Prostate gland (tissue), 2 donors: Measurements from ENCODE around the gene CLPTM1L. TPM values are rescaled to one million over a fixed set of nuclear protein-coding genes. Genes with fewer than 3 reads are reported as not detected.
"Not testable (repeated sequence)": the region's sequence is repeated elsewhere in the genome, so short reads cannot be mapped to it uniquely, and the experiment has no call there.

Source experiments
- DNase-seq: peaks from one replicate; pipeline ENCODE4 v3.0.0-alpha.2; 2019; ENCODE audit warnings: low spot score
- H3K27ac ChIP-seq, 2 donors: fragments of 200-600 bp; sonication (generic); 2 replicates each; pipeline ENCODE4 v1.5.1; 2017 to 2019
- H3K27me3 ChIP-seq: fragments of 200-600 bp; sonication (generic); replicated peaks from 2 replicates; pipeline ENCODE4 v1.5.1; 2019; ENCODE audit not compliant: insufficient read depth
- H3K36me3 ChIP-seq, 2 donors: fragments of 200-600 bp; sonication (generic); 1 replicate in 1 of 2; 2 replicates in 1 of 2; pipeline versions ENCODE4 v1.5.1 to v1.8.1; 2017 to 2019
- H3K4me1 ChIP-seq: fragments of 200-600 bp; sonication (generic); replicated peaks from 2 replicates; pipeline ENCODE4 v1.5.1; 2019
- H3K4me3 ChIP-seq, 2 donors: fragments of 200-600 bp; sonication (generic); 2 replicates each; pipeline ENCODE4 v1.5.1; 2017 to 2019
- H3K9me3 ChIP-seq: fragments of 200-600 bp; sonication (generic); 2 replicates; pipeline ENCODE4 v1.5.1; 2017
- POLR2A ChIP-seq: fragments of 450-650 bp; IDR thresholded peaks from one replicate; pipeline ENCODE4 v1.6.1; 2016; ENCODE audit warnings: antibody characterized with exemption, mild to moderate bottlenecking
- POLR2AphosphoS5 ChIP-seq: sonication (generic); formaldehyde crosslinking; IDR thresholded peaks from one replicate; pipeline ENCODE4 v1.6.1; 2017; ENCODE audit warnings: antibody characterized with exemption
- WGBS: methylation state at CpG from one replicate; pipeline ENCODE4 v1.1.5; 2018; 5-methylcytosine and 5-hydroxymethylcytosine counted together
- intact Hi-C: fragments of 100-400 bp; cut with DNase I; formaldehyde crosslinking; loops from one replicate; pipeline ENCODE4 v1.14.2; 2022
- total RNA-seq, 2 donors: library from RNA; depleted of rRNA; stranded (reverse); fragments of >200 nt; gene quantifications; one replicate each; pipeline ENCODE4 v1.1.0, GENCODE V29; 2016
- TF ChIP-seq, protein P1 (sequence below), 4 experiments: fragments of 200-600 bp in 2 of 4; fragments of 450-650 bp in 2 of 4; sonication (generic) in 2 of 4; IDR thresholded peaks; 1 replicate in 3 of 4; 2 replicates in 1 of 4; pipeline ENCODE4 v1.5.1; 2016 to 2019; ENCODE audit warnings: antibody characterized with exemption in 4 of 4, mild to moderate bottlenecking in 2 of 4, moderate library complexity in 2 of 4

The CLPTM1L gene
- total RNA-seq, 2 donors from 2014 or later: 105 to 135 TPM

DNA sequence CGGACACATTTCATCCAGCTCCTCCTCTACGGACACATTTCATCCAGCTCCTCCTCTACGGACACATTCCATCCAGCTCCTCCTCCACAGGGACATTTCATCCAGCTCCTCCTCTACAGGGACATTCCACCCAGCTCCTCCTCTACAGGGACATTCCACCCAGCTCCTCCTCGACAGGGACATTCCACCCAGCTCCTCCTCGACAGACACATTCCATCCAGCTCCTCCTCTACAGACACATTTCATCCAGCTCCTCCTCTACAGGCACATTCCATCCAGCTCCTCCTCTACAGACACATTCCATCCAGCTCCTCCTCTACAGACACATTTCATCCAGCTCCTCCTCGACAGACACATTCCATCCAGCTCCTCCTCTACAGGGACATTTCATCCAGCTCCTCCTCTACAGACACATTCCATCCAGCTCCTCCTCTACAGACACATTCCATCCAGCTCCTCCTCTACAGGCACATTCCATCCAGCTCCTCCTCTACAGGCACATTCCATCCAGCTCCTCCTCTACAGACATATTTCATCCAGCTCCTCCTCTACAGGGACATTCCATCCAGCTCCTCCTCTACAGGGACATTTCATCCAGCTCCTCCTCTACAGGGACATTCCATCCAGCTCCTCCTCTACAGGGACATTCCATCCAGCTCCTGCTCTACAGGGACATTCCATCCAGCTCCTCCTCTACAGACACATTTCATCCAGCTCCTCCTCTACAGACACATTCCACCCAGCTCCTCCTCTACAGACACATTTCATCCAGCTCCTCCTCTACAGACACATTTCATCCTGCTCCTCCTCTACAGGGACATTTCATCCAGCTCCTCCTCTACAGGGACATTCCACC, 17.8 kb downstream of the CLPTM1L start:
- H3K4me3 ChIP-seq, H3K4me1 ChIP-seq, H3K27me3 ChIP-seq, H3K36me3 ChIP-seq, DNase-seq, intact Hi-C loops, H3K27ac ChIP-seq, H3K9me3 ChIP-seq: not testable (repeated sequence)
- WGBS: 47% methylated on average over 6 of the region's 6 CpGs

DNA sequence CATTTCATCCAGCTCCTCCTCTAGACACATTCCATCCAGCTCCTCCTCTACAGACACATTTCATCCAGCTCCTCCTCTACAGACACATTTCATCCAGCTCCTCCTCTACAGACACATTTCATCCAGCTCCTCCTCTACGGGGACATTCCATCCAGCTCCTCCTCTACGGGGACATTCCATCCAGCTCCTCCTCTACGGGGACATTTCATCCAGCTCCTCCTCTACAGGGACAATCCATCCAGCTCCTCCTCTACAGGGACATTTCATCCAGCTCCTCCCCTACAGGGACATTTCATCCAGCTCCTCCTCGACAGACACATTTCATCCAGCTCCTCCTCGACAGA, 18.4 kb downstream of the CLPTM1L start:
- H3K4me1 ChIP-seq, H3K9me3 ChIP-seq, H3K4me3 ChIP-seq, H3K27me3 ChIP-seq, DNase-seq, intact Hi-C loops, H3K27ac ChIP-seq: not testable (repeated sequence)
- 79% methylated on average over 5 of the region's 5 CpGs for WGBS
- H3K36me3 ChIP-seq: peaks cover 7 to 10% of the 10 kb centered on the region in 2 donors

DNA sequence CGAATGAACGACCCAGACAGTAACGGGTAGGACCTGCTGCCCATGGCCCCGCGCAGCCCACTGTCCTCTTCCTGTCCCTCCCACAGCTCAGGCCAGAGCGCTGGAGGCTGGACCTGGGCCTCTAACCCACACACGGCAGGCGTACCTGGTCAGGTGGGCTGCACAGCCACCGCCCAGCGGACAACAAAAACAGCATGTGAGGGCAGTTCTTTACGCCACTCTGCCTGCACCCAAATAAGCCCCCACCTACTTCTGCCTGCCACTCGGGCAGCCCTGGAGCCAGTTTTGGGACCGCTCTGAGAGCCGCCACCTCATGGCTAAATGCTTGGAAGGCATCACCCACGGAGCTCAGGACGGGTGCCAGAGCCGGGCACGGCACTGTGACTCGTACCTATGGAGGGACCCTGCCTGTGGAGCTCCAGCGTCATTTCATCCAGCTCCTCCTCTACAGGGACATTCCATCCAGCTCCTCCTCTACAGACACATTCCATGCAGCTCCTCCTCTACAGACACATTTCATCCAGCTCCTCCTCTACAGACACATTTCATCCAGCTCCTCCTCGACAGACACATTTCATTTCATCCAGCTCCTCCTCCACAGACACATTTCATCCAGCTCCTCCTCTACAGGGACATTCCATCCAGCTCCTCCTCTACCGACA, 18.9 kb downstream of the CLPTM1L start:
- no peak overlapping the region for H3K27ac ChIP-seq
- intact Hi-C loops: no loop called here
- TF ChIP-seq POLR2A (no peak), POLR2AphosphoS5 (no peak)
- TF ChIP-seq, protein P1, sequence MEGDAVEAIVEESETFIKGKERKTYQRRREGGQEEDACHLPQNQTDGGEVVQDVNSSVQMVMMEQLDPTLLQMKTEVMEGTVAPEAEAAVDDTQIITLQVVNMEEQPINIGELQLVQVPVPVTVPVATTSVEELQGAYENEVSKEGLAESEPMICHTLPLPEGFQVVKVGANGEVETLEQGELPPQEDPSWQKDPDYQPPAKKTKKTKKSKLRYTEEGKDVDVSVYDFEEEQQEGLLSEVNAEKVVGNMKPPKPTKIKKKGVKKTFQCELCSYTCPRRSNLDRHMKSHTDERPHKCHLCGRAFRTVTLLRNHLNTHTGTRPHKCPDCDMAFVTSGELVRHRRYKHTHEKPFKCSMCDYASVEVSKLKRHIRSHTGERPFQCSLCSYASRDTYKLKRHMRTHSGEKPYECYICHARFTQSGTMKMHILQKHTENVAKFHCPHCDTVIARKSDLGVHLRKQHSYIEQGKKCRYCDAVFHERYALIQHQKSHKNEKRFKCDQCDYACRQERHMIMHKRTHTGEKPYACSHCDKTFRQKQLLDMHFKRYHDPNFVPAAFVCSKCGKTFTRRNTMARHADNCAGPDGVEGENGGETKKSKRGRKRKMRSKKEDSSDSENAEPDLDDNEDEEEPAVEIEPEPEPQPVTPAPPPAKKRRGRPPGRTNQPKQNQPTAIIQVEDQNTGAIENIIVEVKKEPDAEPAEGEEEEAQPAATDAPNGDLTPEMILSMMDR (IDR thresholded peaks at IDR 0.05): no peak
- no peak overlapping the region for H3K4me3 ChIP-seq
- 92% methylated on average over 22 of the region's 22 CpGs for WGBS
- H3K36me3 ChIP-seq: peaks cover 10 to 12% of the 10 kb centered on the region in 2 donors
- no peak for DNase-seq
- H3K4me1 ChIP-seq: no peaks in the 10 kb centered on the region
- no peaks in the 10 kb centered on the region for H3K9me3 ChIP-seq
- no peaks in the 10 kb centered on the region for H3K27me3 ChIP-seq

DNA sequence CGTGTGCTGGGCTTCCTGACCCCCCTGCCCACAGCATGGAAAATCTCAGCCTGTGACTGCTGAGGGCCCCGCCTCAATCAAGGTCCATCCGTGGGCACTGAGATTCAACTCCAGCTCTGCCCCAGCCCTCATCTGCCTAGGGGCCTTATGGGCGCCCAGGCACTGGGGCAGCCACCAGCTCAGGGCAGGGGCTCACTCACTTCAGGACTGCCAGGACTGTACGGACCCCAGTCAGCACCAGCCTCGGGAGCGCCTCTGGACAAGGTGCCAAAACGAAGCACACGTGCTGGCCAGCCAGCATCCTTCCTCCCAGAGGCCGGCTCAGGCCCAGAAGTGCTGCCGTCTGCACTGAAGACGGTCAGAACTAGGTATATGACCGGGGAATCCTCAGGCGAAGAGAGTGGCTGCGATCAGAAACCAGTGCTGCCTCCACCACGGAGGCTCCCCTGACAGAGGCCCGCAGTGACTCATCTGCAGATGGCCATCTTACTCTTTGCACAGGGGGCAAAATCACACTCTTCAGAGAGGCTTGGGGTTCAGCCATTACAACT, 19.6 kb downstream of the CLPTM1L start:
- 95% methylated on average over 17 of the region's 17 CpGs for WGBS
- TF ChIP-seq POLR2AphosphoS5 (no peak), POLR2A (no peak)
- TF ChIP-seq, protein P1 (IDR thresholded peaks at IDR 0.05): no peak
- H3K27me3 ChIP-seq: no peaks in the 10 kb centered on the region
- no peak overlapping the region for H3K4me3 ChIP-seq
- H3K9me3 ChIP-seq: no peaks in the 10 kb centered on the region
- H3K4me1 ChIP-seq: no peaks in the 10 kb centered on the region
- DNase-seq: no peak
- H3K36me3 ChIP-seq: peaks cover 10 to 12% of the 10 kb centered on the region in 2 donors
- intact Hi-C loops: no loop called here
- H3K27ac ChIP-seq: no peak overlapping the region

DNA sequence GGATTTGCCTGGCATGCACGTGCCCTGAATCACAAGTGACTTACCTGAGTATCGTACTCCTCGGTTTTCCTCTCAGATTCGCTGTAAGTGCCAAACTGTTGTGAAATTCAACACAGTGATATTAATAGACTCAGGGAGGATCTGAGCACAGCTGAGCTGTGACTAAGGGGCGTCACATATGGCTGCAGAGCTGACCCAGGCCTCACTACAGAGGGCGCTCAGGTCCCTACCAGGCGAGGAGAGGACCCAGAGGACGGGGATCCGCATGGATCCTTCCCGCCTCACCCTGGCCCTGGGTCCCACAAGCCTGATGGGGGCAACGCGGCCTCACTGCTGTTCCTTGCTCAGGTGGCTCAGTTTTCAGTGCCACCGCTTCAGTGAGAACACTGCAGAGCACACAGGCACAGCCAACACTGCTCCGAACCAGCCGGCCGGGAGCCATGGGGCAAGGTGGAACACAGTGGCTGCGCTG, 20.1 kb downstream of the CLPTM1L start:
- TF ChIP-seq, protein P1 (IDR thresholded peaks at IDR 0.05): no peak
- TF ChIP-seq POLR2AphosphoS5: no peak
- H3K4me1 ChIP-seq: no peaks in the 10 kb centered on the region
- WGBS: 92% methylated on average over 15 of the region's 17 CpGs
- no peak overlapping the region for H3K27ac ChIP-seq
- no peak overlapping the region for H3K4me3 ChIP-seq
- DNase-seq: no peak
- H3K9me3 ChIP-seq: no peaks in the 10 kb centered on the region
- H3K27me3 ChIP-seq: no peaks in the 10 kb centered on the region
- H3K36me3 ChIP-seq: peaks cover 10 to 12% of the 10 kb centered on the region in 2 donors
- intact Hi-C loops: no loop called here
